Uterus (tissue), 4 donors: ENCODE data around the gene CCM2L. TPM values are rescaled to one million over a fixed set of nuclear protein-coding genes. Genes with fewer than 3 reads are reported as not detected.

ENCODE experiments used
- DNase-seq, 2 donors: peaks; one replicate each; pipeline ENCODE4 v3.0.0-alpha.2; 2019 to 2020
- H3K27ac ChIP-seq, 2 donors: fragments of 200-600 bp; sonication (generic); 1 replicate in 1 of 2; 2 replicates in 1 of 2; pipeline ENCODE4 v1.5.1; 2016 to 2018
- H3K27me3 ChIP-seq, 2 donors: fragments of 200-600 bp; sonication (generic); one replicate each; pipeline ENCODE4 v1.5.1; 2018 to 2019; ENCODE audit warnings: control low read depth in 1 of 2
- H3K36me3 ChIP-seq, 2 donors: fragments of 200-600 bp; sonication (generic); one replicate each; pipeline ENCODE4 v1.5.1; 2019; ENCODE audit warnings: control low read depth in 1 of 2
- H3K4me1 ChIP-seq, 2 donors: fragments of 200-600 bp; sonication (generic); one replicate each; pipeline ENCODE4 v1.5.1; 2018 to 2019; ENCODE audit warnings: control low read depth in 1 of 2
- H3K4me3 ChIP-seq, 2 donors: fragments of 200-600 bp; sonication (generic); 1 replicate in 1 of 2; 2 replicates in 1 of 2; pipeline ENCODE4 v1.5.1; 2018 to 2019; ENCODE audit warnings: mild to moderate bottlenecking in 1 of 2
- H3K9me3 ChIP-seq, 2 donors: fragments of 200-600 bp; sonication (generic); one replicate each; pipeline ENCODE4 v1.5.1; 2019; ENCODE audit warnings: control low read depth in 1 of 2
- CTCF ChIP-seq, 4 experiments: fragments of 200-600 bp in 2 of 4; fragments of 450-650 bp in 2 of 4; sonication (generic) in 2 of 4; IDR thresholded peaks; one replicate each; pipeline ENCODE4 v1.5.1; 2016 to 2019; ENCODE audit warnings: antibody characterized with exemption in 4 of 4, mild to moderate bottlenecking in 2 of 4, moderate library complexity in 1 of 4
- POLR2A ChIP-seq, 2 donors: fragments of 450-650 bp; IDR thresholded peaks; one replicate each; pipeline ENCODE4 v1.6.1; 2016; ENCODE audit warnings: antibody characterized with exemption in 2 of 2, mild to moderate bottlenecking in 1 of 2, moderate library complexity in 1 of 2
- intact Hi-C: fragments of 100-400 bp; cut with DNase I; formaldehyde crosslinking; loops from one replicate; pipeline ENCODE4 v1.15.1; 2023; ENCODE audit warnings: low total_unique reads
- total RNA-seq, 4 donors: library from RNA; depleted of rRNA in 3 of 4; stranded (reverse); fragments of >200 nt in 3 of 4; gene quantifications; one replicate each; pipeline versions ENCODE4 v1.1.0 to v1.2.4, GENCODE V29; 2014 to 2023
- donor health status: DM: yes; HTN: yes; CAD: no.

The CCM2L gene
- total RNA-seq, 4 donors from 2014 or later, result 3.5 to 21.9 (median 10.0) TPM

GRCh38 chr20:32040142-32040953, 30.1 kb downstream of the CCM2L start:
- Histone ChIP-seq H3K4me3 (no peak overlapping the region), H3K27me3 (peaks cover 0 to 6% of the 10 kb centered on the region in 2 donors), H3K36me3 (no peaks in the 10 kb centered on the region), H3K4me1 (no peaks in the 10 kb centered on the region), H3K27ac (no peak overlapping the region), H3K9me3 (no peaks in the 10 kb centered on the region)
- TF ChIP-seq CTCF (IDR thresholded peaks at IDR 0.05) (no peak), POLR2A (IDR thresholded peaks at IDR 0.05) (no peak)
- intact Hi-C loops, result no loop called here
- no peak for DNase-seq

DNA sequence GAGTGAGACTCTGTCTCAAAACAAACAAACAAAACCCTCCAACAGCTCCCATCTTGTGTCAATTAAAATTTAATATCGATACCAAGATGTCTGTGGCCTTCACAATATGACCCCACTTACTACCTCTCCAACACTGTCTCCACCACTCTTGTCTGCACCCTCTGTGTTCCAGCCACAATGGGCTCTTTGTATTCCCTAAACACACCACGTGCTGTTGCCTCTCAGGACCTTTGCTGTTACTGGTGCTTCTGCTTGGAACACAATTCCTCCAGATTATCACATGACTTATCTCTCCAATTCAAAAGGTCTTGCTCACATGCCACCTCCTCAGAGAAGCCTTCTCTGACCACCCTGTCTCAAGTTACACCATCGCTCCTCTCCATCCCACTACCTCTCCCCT, 35.8 kb downstream of the CCM2L start:
- no peak for DNase-seq
- no peaks in the 10 kb centered on the region for H3K27me3 ChIP-seq
- no peak overlapping the region for H3K27ac ChIP-seq
- H3K9me3 ChIP-seq, result no peaks in the 10 kb centered on the region
- H3K36me3 ChIP-seq, result no peaks in the 10 kb centered on the region
- H3K4me1 ChIP-seq, result no peaks in the 10 kb centered on the region
- intact Hi-C loops, result no loop called here
- no peak for TF ChIP-seq CTCF (IDR thresholded peaks at IDR 0.05)
- no peak for TF ChIP-seq POLR2A (IDR thresholded peaks at IDR 0.05)
- no peak overlapping the region for H3K4me3 ChIP-seq

GRCh38 chr20:32050324-32050841, 40.1 kb downstream of the CCM2L start:
- Histone ChIP-seq H3K36me3 (no peaks in the 10 kb centered on the region), H3K27ac (no peak overlapping the region), H3K4me3 (no peak overlapping the region), H3K4me1 (peaks cover 0 to 6% of the 10 kb centered on the region in 2 donors), H3K27me3 (peaks cover 9 to 19% of the 10 kb centered on the region in 2 donors), H3K9me3 (no peaks in the 10 kb centered on the region)
- no peak for DNase-seq
- intact Hi-C loops, result no loop called here
- TF ChIP-seq CTCF (IDR thresholded peaks at IDR 0.05), result no peak
- no peak for TF ChIP-seq POLR2A (IDR thresholded peaks at IDR 0.05)

GRCh38 chr20:32050851-32051556, 40.8 kb downstream of the CCM2L start:
- TF ChIP-seq POLR2A (IDR thresholded peaks at IDR 0.05), result no peak
- TF ChIP-seq CTCF (IDR thresholded peaks at IDR 0.05), result no peak
- H3K4me3 ChIP-seq, result no peak overlapping the region
- H3K27me3 ChIP-seq, result peaks cover 9 to 19% of the 10 kb centered on the region in 2 donors

DNA sequence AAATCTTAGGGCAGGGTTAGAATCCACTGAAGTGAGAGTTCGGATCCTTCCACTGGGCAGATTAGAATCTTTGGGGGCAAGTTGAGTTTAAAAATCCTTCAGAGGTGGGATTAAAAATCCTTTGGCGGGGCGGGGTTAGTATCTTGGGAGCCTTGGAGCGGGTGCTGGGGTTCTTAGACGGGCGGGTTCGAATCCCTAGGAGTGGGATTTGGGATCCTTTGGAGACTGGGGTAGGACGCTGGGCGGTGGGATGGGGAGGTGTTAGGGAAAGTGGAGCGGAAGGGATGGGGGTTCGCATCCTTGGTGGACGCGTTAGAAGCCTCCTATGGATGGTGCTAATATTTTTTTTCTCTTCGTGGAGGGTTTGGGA, 41.5 kb downstream of the CCM2L start:
- peaks cover 0 to 6% of the 10 kb centered on the region in 2 donors for H3K4me1 ChIP-seq
- TF ChIP-seq CTCF (IDR thresholded peaks at IDR 0.05) (no peak), POLR2A (IDR thresholded peaks at IDR 0.05) (no peak)
- no peak for DNase-seq
- no peaks in the 10 kb centered on the region for H3K9me3 ChIP-seq
- no peak overlapping the region for H3K4me3 ChIP-seq
- intact Hi-C loops, result no loop called here
- no peaks in the 10 kb centered on the region for H3K36me3 ChIP-seq
- H3K27ac ChIP-seq, result no peak overlapping the region
- H3K27me3 ChIP-seq, result peaks cover 9 to 19% of the 10 kb centered on the region in 2 donors

More at GRCh38 chr20:32050851-32051556, 40.8 kb downstream of the CCM2L start:
- DNase-seq, result no peak
- peaks cover 0 to 6% of the 10 kb centered on the region in 2 donors for H3K4me1 ChIP-seq
- no peak overlapping the region for H3K27ac ChIP-seq
- no peaks in the 10 kb centered on the region for H3K36me3 ChIP-seq
- H3K9me3 ChIP-seq, result no peaks in the 10 kb centered on the region
- intact Hi-C loops, result no loop called here
